Activated CD8-positive, alpha-beta T cell treated with anti-CD3 and anti-CD28 coated beads for 36 hours (primary cell): ENCODE results near the gene SUN1. TPM values are rescaled to one million over a fixed set of nuclear protein-coding genes. Genes with fewer than 3 reads are reported as not detected.

Experiments
- ATAC-seq: fragments of 200-7000 bp; cut with Tn5 transposase; one replicate; pipeline ENCODE4 v1.10.0; 2021; ENCODE audit warnings: mild to moderate bottlenecking, moderate library complexity
- CTCF ChIA-PET: fragments of 350-600 bp; sonication (Branson Sonifier 250); formaldehyde crosslinking; loops from one replicate; lab custom pipeline; 2021; ENCODE audit warnings: antibody characterized with exemption; lab: Charles Lee
- POLR2A ChIA-PET: fragments of 350-600 bp; sonication (Branson Sonifier 250); formaldehyde crosslinking; loops from one replicate; lab custom pipeline; 2021; ENCODE audit warnings: antibody characterized with exemption; lab: Charles Lee
- DNase-seq: peaks from one replicate; pipeline ENCODE4 v3.0.0-alpha.2; 2020
- H3K27ac Mint-ChIP-seq: one replicate; pipeline ENCODE4 v1.8.0; 2021; ENCODE audit warnings: mild to moderate bottlenecking, mixed read lengths
- H3K27me3 Mint-ChIP-seq: one replicate; pipeline ENCODE4 v1.8.0; 2021; ENCODE audit warnings: mixed read lengths
- H3K36me3 Mint-ChIP-seq: one replicate; pipeline ENCODE4 v1.8.0; 2021; ENCODE audit warnings: low read depth, mixed read lengths
- H3K4me1 Mint-ChIP-seq: one replicate; pipeline ENCODE4 v1.8.0; 2021; ENCODE audit warnings: low read depth, mixed read lengths
- H3K4me3 Mint-ChIP-seq: one replicate; pipeline ENCODE4 v1.8.0; 2021; ENCODE audit warnings: mild to moderate bottlenecking, moderate library complexity, mixed read lengths
- H3K9me3 Mint-ChIP-seq: one replicate; pipeline ENCODE4 v1.8.0; 2021; ENCODE audit warnings: mixed read lengths
- intact Hi-C: fragments of 100-400 bp; cut with micrococcal nuclease; formaldehyde crosslinking; loops from one replicate; pipeline ENCODE4 v1.10.0; 2022
- total RNA-seq, 2 experiments: library from RNA; stranded (reverse); gene quantifications; one replicate each; pipeline ENCODE4 v1.2.3, GENCODE V29; 2021
- TF ChIP-seq, protein P1 (sequence below): fragments of 200-600 bp; IDR thresholded peaks from one replicate; pipeline ENCODE4 v1.8.0; 2022; ENCODE audit warnings: antibody characterized with exemption, mild to moderate bottlenecking

SUN1 gene
- total RNA-seq, 2 experiments from 2014 or later = 71.3 to 71.6 TPM

- Mint-ChIP-seq H3K4me1 (peaks cover 2% of the 10 kb centered on the region), H3K36me3 (peaks cover 42% of the 10 kb centered on the region), H3K27ac (no peak overlapping the region), H3K27me3 (no peaks in the 10 kb centered on the region), H3K9me3 (no peaks in the 10 kb centered on the region), H3K4me3 (no peak overlapping the region)
- DNase-seq = no peak
- CTCF ChIA-PET = no interaction called here
- POLR2A ChIA-PET = interaction anchor here (1.2 kb wide), 1 partner anchor 14 kb away, joined by 5 read pairs; no protein-coding TSS in a partner anchor
- TF ChIP-seq, protein P1, sequence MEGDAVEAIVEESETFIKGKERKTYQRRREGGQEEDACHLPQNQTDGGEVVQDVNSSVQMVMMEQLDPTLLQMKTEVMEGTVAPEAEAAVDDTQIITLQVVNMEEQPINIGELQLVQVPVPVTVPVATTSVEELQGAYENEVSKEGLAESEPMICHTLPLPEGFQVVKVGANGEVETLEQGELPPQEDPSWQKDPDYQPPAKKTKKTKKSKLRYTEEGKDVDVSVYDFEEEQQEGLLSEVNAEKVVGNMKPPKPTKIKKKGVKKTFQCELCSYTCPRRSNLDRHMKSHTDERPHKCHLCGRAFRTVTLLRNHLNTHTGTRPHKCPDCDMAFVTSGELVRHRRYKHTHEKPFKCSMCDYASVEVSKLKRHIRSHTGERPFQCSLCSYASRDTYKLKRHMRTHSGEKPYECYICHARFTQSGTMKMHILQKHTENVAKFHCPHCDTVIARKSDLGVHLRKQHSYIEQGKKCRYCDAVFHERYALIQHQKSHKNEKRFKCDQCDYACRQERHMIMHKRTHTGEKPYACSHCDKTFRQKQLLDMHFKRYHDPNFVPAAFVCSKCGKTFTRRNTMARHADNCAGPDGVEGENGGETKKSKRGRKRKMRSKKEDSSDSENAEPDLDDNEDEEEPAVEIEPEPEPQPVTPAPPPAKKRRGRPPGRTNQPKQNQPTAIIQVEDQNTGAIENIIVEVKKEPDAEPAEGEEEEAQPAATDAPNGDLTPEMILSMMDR = no peak
- intact Hi-C loops = no loop called here
- ATAC-seq = no peak
These were observed 61.4 kb downstream of the SUN1 start for GRCh38 chr7:893686-894085.

- Mint-ChIP-seq H3K4me1 (peaks cover 2% of the 10 kb centered on the region), H3K9me3 (no peaks in the 10 kb centered on the region), H3K4me3 (no peak overlapping the region), H3K36me3 (peaks cover 44% of the 10 kb centered on the region), H3K27ac (no peak overlapping the region), H3K27me3 (no peaks in the 10 kb centered on the region)
- ChIA-PET POLR2A (interaction anchor here (1.2 kb wide), 1 partner anchor 15 kb away, joined by 5 read pairs; no protein-coding TSS in a partner anchor), CTCF (no interaction called here)
- ATAC-seq (no peak), DNase-seq (no peak)
- TF ChIP-seq, protein P1 = no peak
- intact Hi-C loops = no loop called here
These were observed 62.0 kb downstream of the SUN1 start for GRCh38 chr7:894164-894867.

DNA sequence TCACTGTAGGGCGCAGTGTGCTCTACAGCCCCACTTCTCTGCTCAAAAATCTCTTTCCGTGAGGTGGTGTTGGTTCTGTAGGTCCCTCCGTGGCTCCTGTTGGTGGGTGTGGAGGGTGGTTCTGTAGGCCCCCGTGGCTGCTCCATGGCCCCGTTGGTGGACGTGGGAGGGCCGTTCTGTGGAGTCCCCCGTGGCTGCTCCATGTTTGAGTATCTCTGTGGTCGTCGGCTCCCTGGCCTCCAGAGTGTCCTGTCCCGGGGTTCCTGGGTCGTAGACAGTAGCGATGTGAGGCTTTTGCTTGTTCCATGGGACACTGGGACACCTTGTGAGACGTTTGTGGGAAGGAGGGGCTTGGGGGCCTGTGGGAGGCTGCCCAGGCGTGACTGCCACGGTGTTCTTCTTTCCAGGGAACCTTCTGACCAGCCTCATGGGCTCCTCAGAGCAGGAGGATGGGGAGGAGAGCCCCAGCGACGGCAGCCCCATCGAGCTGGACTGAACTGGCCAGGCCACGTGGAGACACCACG is 62.7 kb downstream of the SUN1 start:
- H3K27ac Mint-ChIP-seq = no peak overlapping the region
- TF ChIP-seq, protein P1 = no peak
- peaks cover 2% of the 10 kb centered on the region for H3K4me1 Mint-ChIP-seq
- POLR2A ChIA-PET = interaction anchor here (1.2 kb wide), 1 partner anchor 15 kb away, joined by 5 read pairs; no protein-coding TSS in a partner anchor
- no peak for DNase-seq
- peaks cover 44% of the 10 kb centered on the region for H3K36me3 Mint-ChIP-seq
- CTCF ChIA-PET = no interaction called here
- intact Hi-C loops = no loop called here
- H3K27me3 Mint-ChIP-seq = no peaks in the 10 kb centered on the region
- ATAC-seq = no peak
- H3K9me3 Mint-ChIP-seq = no peaks in the 10 kb centered on the region
- H3K4me3 Mint-ChIP-seq = no peak overlapping the region

- Mint-ChIP-seq H3K9me3 (no peaks in the 10 kb centered on the region), H3K4me1 (peaks cover 2% of the 10 kb centered on the region), H3K4me3 (no peak overlapping the region), H3K36me3 (peaks cover 40% of the 10 kb centered on the region), H3K27ac (no peak overlapping the region), H3K27me3 (no peaks in the 10 kb centered on the region)
- ChIA-PET CTCF (no interaction called here), POLR2A (interaction anchor here (1.2 kb wide), 1 partner anchor 17 kb away, joined by 3 read pairs; no protein-coding TSS in a partner anchor)
- no peak for DNase-seq
- intact Hi-C loops = no loop called here
- TF ChIP-seq, protein P1 = no peak
- ATAC-seq = no peak
These were observed 63.3 kb downstream of the SUN1 start for GRCh38 chr7:895451-896052.
